Panc1 (cell line): ENCODE data around the gene ACTL6B.

Experiments used
- CTCF ChIP-seq: fragments of 450-650 bp; IDR thresholded peaks from 2 replicates; pipeline ENCODE4 v1.5.1; 2017; ENCODE audit warnings: mild to moderate bottlenecking
- POLR2AphosphoS5 ChIP-seq: IDR thresholded peaks from 2 replicates; pipeline ENCODE4 v1.6.1; 2012; ENCODE audit warnings: mild to moderate bottlenecking, low read depth, low read length, moderate library complexity

GRCh38 chr7:100687261-100687660 is 31.0 kb upstream of the ACTL6B start:
- TF ChIP-seq CTCF (no peak), POLR2AphosphoS5 (no peak)
